Suprapubic skin (tissue), 4 donors: ENCODE data around the gene LAMA4. TPM values are rescaled to one million over a fixed set of nuclear protein-coding genes. Genes with fewer than 3 reads are reported as not detected.

ENCODE experiments used
- DNase-seq, 2 donors: peaks; one replicate each; pipeline ENCODE4 v3.0.0-alpha.2; 2019; ENCODE audit warnings: low spot score in 2 of 2
- H3K27ac ChIP-seq: fragments of 200-600 bp; sonication (generic); one replicate; pipeline ENCODE4 v1.5.1; 2019
- H3K27me3 ChIP-seq: fragments of 200-600 bp; sonication (generic); one replicate; pipeline ENCODE4 v1.5.1; 2019
- H3K36me3 ChIP-seq: fragments of 200-600 bp; sonication (generic); one replicate; pipeline ENCODE4 v1.5.1; 2019
- H3K4me1 ChIP-seq: fragments of 200-600 bp; sonication (generic); one replicate; pipeline ENCODE4 v1.5.1; 2019
- H3K4me3 ChIP-seq: fragments of 200-600 bp; sonication (generic); one replicate; pipeline ENCODE4 v1.5.1; 2019; ENCODE audit warnings: mild to moderate bottlenecking
- H3K9me3 ChIP-seq: fragments of 200-600 bp; sonication (generic); one replicate; pipeline ENCODE4 v1.5.1; 2019
- EP300 ChIP-seq: sonication (generic); formaldehyde crosslinking; IDR thresholded peaks from one replicate; pipeline ENCODE4 v1.6.1; 2017; ENCODE audit warnings: antibody characterized with exemption
- POLR2A ChIP-seq, 2 donors: fragments of 450-650 bp; IDR thresholded peaks; one replicate each; pipeline ENCODE4 v1.6.1; 2017; ENCODE audit warnings: antibody characterized with exemption in 2 of 2, mild to moderate bottlenecking in 2 of 2, moderate library complexity in 2 of 2
- POLR2AphosphoS5 ChIP-seq, 3 donors: sonication (generic); formaldehyde crosslinking; IDR thresholded peaks; one replicate each; pipeline ENCODE4 v1.6.1; 2017; ENCODE audit warnings: antibody characterized with exemption in 3 of 3
- WGBS: methylation state at CpG from one replicate; pipeline ENCODE4 v1.1.5; 2018; 5-methylcytosine and 5-hydroxymethylcytosine counted together
- total RNA-seq, 4 donors: library from RNA; depleted of rRNA; stranded (reverse); fragments of >200 nt; gene quantifications; one replicate each; pipeline ENCODE4 v1.1.0, GENCODE V29; 2016
- TF ChIP-seq, protein P1 (sequence below), 2 donors: fragments of 200-600 bp in 1 of 2; fragments of 450-650 bp in 1 of 2; sonication (generic) in 1 of 2; IDR thresholded peaks; one replicate each; pipeline ENCODE4 v1.5.1; 2016 to 2019; ENCODE audit warnings: antibody characterized with exemption in 2 of 2, mild to moderate bottlenecking in 1 of 2, moderate library complexity in 1 of 2

Gene LAMA4
- total RNA-seq, 4 donors from 2014 or later = 10.4 to 44.0 (median 23.6) TPM

DNA sequence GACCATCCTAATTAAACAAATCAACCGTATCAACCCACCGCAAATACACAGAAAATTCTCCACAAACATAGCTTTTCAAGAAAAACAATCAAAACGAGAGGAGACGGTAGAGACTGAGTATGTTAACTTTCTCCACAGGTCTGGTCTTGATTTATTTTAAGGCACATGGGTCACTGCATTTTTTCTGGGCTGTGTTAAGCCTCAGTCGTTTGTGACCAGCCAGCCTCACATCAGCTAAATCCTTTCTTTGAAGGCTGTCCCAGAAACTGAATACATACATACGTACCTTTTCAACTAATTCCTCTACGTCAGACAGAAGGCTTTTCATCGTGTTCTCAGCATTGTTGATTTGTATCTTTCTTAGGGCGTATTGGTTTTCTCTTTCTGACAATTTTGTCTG lies 69.4 kb downstream of the LAMA4 start:
- peaks cover 4% of the 10 kb centered on the region for H3K4me1 ChIP-seq
- H3K27ac ChIP-seq = no peak overlapping the region
- 85% methylated on average over 9 of the region's 9 CpGs for WGBS
- H3K36me3 ChIP-seq = peaks cover 6% of the 10 kb centered on the region
- TF ChIP-seq, protein P1, sequence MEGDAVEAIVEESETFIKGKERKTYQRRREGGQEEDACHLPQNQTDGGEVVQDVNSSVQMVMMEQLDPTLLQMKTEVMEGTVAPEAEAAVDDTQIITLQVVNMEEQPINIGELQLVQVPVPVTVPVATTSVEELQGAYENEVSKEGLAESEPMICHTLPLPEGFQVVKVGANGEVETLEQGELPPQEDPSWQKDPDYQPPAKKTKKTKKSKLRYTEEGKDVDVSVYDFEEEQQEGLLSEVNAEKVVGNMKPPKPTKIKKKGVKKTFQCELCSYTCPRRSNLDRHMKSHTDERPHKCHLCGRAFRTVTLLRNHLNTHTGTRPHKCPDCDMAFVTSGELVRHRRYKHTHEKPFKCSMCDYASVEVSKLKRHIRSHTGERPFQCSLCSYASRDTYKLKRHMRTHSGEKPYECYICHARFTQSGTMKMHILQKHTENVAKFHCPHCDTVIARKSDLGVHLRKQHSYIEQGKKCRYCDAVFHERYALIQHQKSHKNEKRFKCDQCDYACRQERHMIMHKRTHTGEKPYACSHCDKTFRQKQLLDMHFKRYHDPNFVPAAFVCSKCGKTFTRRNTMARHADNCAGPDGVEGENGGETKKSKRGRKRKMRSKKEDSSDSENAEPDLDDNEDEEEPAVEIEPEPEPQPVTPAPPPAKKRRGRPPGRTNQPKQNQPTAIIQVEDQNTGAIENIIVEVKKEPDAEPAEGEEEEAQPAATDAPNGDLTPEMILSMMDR (IDR thresholded peaks at IDR 0.05) = no peak
- TF ChIP-seq EP300 = no peak
- no peak for TF ChIP-seq POLR2AphosphoS5 (IDR thresholded peaks at IDR 0.05)
- TF ChIP-seq POLR2A (IDR thresholded peaks at IDR 0.05) = no peak
- H3K9me3 ChIP-seq = no peaks in the 10 kb centered on the region
- DNase-seq = no peak
- H3K4me3 ChIP-seq = no peak overlapping the region
- no peaks in the 10 kb centered on the region for H3K27me3 ChIP-seq

DNA sequence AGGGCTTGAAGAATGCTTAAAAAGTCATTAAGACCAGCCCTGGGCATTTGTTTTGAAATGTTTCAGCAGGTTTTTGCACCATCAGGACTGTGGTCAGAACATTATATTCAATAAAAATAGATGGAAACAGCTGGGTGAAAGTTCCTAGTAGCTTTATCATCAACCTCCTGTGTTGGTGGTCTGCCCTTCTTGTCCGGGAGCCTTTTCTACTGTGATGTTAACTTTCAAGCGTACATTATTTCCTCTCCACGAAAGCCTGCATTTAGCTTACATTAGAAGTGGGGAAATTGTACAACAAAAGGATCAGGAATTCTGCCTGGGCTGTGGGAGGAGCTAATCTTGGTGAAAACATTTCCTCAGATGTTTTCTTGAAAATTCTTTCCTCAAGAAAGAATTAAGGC lies 71.1 kb downstream of the LAMA4 start:
- TF ChIP-seq EP300 = no peak
- TF ChIP-seq POLR2A (IDR thresholded peaks at IDR 0.05) = no peak
- TF ChIP-seq, protein P1 (IDR thresholded peaks at IDR 0.05) = no peak
- no peak for TF ChIP-seq POLR2AphosphoS5 (IDR thresholded peaks at IDR 0.05)
- Histone ChIP-seq H3K27ac (no peak overlapping the region), H3K4me3 (no peak overlapping the region), H3K4me1 (no peaks in the 10 kb centered on the region), H3K9me3 (no peaks in the 10 kb centered on the region), H3K36me3 (peaks cover 6% of the 10 kb centered on the region), H3K27me3 (no peaks in the 10 kb centered on the region)
- 84% methylated on average over 3 of the region's 3 CpGs for WGBS
- DNase-seq = no peak

DNA sequence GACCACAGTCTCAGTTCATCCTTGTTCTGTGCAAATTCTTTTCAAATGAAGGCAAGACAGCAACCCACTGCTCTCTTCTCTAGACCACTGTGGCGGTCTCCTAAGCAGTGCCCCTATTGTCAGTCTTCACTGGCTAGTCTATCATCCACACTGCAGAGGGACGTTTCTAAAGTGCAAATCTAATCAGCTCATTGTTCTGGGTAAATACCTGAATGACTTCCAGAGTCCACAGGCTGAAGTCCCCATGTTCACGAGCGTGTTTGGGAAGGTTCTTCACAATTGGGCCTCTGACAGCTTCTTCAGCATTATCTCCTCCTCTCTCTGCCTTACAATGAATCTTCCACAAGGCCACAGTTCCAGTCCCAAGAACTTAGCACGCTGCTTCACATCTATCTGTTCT lies 73.2 kb downstream of the LAMA4 start:
- H3K9me3 ChIP-seq = no peaks in the 10 kb centered on the region
- DNase-seq = no peak
- H3K27ac ChIP-seq = no peak overlapping the region
- TF ChIP-seq EP300 (no peak), POLR2AphosphoS5 (IDR thresholded peaks at IDR 0.05) (no peak), POLR2A (IDR thresholded peaks at IDR 0.05) (no peak)
- TF ChIP-seq, protein P1 (IDR thresholded peaks at IDR 0.05) = no peak
- no peaks in the 10 kb centered on the region for H3K36me3 ChIP-seq
- no peaks in the 10 kb centered on the region for H3K4me1 ChIP-seq
- 82% methylated on average over 5 of the region's 5 CpGs for WGBS
- H3K4me3 ChIP-seq = no peak overlapping the region
- H3K27me3 ChIP-seq = no peaks in the 10 kb centered on the region

DNA sequence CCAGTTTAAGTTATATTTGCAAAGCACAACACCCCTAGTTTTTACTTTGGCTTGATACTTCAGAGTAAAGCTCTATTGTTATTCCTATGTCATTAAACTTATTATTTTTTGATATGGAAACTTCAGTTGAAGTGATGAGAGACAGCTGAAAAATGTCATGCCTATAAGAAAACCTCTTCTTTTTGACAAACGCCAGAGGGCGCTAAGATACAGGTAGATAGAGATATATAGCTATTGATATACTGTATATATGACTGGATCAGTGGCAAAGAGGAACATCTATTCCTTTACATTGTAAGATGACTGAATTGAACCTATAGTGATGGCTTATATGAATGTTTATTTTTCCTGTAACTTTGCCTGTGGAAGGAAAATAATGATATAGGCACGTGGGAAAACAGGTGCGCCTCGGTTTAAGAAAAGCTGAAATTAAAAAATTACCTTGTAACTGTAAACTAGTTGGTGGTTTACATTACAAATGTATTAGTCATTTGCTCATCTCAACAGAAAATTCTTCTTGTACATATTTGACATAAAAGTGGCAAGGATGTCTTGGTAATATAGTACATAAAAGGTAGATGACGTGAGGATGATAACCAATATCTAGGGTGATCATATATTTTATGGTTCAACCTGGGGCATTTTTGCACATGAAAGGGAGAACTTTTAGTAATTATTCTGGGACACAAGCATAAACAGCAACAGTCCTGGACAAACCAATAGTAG lies 74.1 kb downstream of the LAMA4 start:
- 55% methylated on average over 6 of the region's 6 CpGs for WGBS

DNA sequence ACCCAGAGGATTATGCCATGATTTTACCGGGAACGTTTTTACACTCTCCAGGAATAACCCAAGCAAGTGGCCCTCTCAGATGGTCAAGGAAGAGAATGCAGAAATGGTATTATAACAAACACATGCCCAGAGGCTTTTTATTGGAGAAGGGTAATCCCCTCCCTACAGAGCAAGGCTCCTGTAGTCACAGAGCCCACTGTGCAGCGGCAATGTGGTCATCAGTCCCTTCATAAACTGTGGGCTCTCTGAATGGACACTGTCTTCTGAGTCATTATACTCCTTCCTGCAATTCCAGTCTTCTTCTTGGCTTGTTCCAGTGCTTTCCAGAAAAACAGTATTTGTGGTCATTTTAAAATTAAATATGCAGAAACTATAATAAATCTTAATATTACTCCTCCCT lies 74.7 kb downstream of the LAMA4 start:
- TF ChIP-seq, protein P1 (IDR thresholded peaks at IDR 0.05) = no peak
- TF ChIP-seq EP300 = no peak
- TF ChIP-seq POLR2A (IDR thresholded peaks at IDR 0.05) = no peak
- no peak for TF ChIP-seq POLR2AphosphoS5 (IDR thresholded peaks at IDR 0.05)
- Histone ChIP-seq H3K27me3 (no peaks in the 10 kb centered on the region), H3K27ac (no peak overlapping the region), H3K4me3 (no peak overlapping the region), H3K36me3 (peaks cover 6% of the 10 kb centered on the region), H3K4me1 (no peaks in the 10 kb centered on the region), H3K9me3 (no peaks in the 10 kb centered on the region)
- 71% methylated on average over 3 of the region's 3 CpGs for WGBS
- DNase-seq = no peak

More for the DNA sequence above, 74.1 kb downstream of the LAMA4 start:
- no peak overlapping the region for H3K27ac ChIP-seq
- H3K4me3 ChIP-seq = no peak overlapping the region
- H3K27me3 ChIP-seq = no peaks in the 10 kb centered on the region
- TF ChIP-seq, protein P1 (IDR thresholded peaks at IDR 0.05) = peak; percentile 47 to 56
- TF ChIP-seq POLR2AphosphoS5 (IDR thresholded peaks at IDR 0.05) (no peak), EP300 (no peak), POLR2A (IDR thresholded peaks at IDR 0.05) (no peak)
- H3K9me3 ChIP-seq = no peaks in the 10 kb centered on the region
- H3K4me1 ChIP-seq = no peaks in the 10 kb centered on the region
- DNase-seq = no peak
- peaks cover under 1% of the 10 kb centered on the region for H3K36me3 ChIP-seq
